ENCODE data around the gene SPDYE3. TPM values are rescaled to one million over a fixed set of nuclear protein-coding genes. Genes with fewer than 3 reads are reported as not detected.
"Not testable (repeated sequence)": the region's sequence is repeated elsewhere in the genome, so short reads cannot be mapped to it uniquely, and the experiment has no call there.

Gene SPDYE3
- polyA plus RNA-seq, 2 of the 4 experiments (the other 2 are of a cell fraction): 0.04 TPM

DNA sequence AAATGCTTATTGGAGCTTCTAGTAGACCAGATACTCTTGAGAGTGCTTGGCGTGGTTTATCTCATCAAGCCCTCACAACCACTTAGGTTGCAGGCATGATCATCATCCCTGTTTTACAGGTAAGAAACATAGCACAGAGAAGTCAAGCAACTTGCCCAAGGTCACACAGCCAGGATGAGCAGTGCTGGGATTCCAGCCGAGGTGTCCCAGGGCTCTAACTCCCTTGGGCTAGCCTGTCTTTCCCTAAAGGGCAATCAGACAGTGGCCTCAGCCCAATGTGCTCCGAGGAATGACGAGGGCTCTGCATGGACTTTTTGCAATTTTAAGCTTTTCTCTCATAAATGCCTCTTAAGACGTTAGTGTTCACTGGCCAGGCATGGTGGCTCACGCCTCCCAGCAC lies 39.9 kb upstream of the SPDYE3 start:
- FAIRE-seq: no peak
- H3K9me3 ChIP-seq: no peaks in the 10 kb centered on the region
- peaks cover 58% of the 10 kb centered on the region for H3K4me1 ChIP-seq
- no peak overlapping the region for H3K4me2 ChIP-seq
- ATAC-seq: no peak
- no peak overlapping the region for H3K4me3 ChIP-seq
- TF ChIP-seq ZFP36 (IDR thresholded peaks at IDR 0.05; ENCODE audit: borderline replicate concordance, partially characterized antibody) (peak; percentile 64), KDM1A (IDR thresholded peaks at IDR 0.05; ENCODE audit: low read depth) (peak; percentile 88)
- TF ChIP-seq, protein P1, sequence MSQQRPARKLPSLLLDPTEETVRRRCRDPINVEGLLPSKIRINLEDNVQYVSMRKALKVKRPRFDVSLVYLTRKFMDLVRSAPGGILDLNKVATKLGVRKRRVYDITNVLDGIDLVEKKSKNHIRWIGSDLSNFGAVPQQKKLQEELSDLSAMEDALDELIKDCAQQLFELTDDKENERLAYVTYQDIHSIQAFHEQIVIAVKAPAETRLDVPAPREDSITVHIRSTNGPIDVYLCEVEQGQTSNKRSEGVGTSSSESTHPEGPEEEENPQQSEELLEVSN (IDR thresholded peaks at IDR 0.05; ENCODE audit: borderline replicate concordance, low read depth): no peak
- POLR2A ChIA-PET: no interaction called here
- no peak for DNase-seq (ENCODE audit: low read depth in 1 of 2, low spot score in 1 of 2)
- CTCF ChIA-PET: no interaction called here
- peak overlapping the region in 1 of 2 experiments; percentile 77; a peak in 3 of 6 replicates for H3K27ac ChIP-seq
- WGBS (ENCODE audit: missing lambda C conversion rate): 92% methylated on average over 6 of the region's 6 CpGs

DNA sequence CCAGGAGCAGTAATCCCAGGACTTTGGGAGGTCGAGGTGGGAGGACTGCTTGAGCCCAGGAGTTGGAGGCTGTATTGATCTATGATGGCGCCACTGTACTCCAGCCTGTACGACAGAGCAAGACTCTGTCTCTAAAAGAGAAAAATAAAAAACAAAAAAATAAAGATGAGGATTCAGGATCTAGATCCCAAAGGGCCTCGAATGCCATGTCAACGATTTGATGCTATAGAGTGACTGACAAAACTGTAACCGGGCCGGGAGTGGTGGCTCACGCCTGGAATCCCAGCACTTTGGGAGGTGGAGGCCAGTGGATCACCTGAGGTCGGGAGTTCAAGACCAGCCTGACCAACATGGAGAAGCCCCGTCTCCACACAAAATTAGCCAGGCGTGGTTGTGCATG lies 38.6 kb upstream of the SPDYE3 start:
- POLR2A ChIA-PET; H3K4me3 ChIP-seq; CTCF ChIA-PET; H3K9me3 ChIP-seq; FAIRE-seq; ATAC-seq; DNase-seq (ENCODE audit: low read depth in 1 of 2, low spot score in 1 of 2): not testable (repeated sequence)
- Histone ChIP-seq H3K4me1 (peaks cover 60% of the 10 kb centered on the region), H3K27ac (peak overlapping the region; percentile 87 to 91), H3K4me2 (peak overlapping the region; percentile 99)
- 79% methylated on average over 9 of the region's 11 CpGs for WGBS (ENCODE audit: missing lambda C conversion rate)

DNA sequence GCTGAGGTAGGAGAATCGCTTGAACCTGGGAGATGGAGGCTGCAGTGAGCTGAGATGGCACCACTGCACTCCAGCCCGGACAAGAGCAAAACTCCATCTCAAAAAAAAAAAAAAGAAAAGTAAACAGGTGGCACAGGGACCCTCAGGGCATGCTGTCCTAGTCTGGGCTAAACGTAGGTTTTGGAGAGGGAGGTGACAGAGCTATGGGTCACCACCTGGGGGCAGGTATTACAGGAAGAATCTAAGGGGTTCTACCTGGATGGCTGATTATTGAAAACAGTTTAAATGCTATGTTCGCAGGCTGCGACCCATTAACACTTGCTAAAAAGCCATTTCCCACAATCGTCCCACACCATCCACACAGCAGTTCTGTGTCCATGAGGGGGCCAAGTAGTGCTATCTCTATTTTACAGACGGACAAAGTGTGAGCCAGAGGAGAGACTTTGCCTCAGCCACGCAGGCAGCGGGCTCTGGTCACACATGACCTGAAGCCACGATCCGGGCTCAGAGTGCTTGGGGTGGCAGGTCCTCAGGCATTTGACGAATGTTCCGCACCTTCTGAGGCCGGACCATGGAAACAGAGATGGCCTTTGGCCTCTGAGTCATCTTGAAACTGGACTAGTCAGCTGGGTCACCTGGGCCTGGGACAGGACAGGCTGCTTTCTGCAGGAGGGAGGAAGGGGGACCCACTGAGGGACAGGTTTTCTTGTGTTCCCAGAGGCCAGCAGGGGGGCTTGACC lies 38.0 kb upstream of the SPDYE3 start:
- Histone ChIP-seq H3K4me1 (peaks cover 54% of the 10 kb centered on the region), H3K27ac (peak overlapping the region; percentile 87 to 91), H3K4me2 (peak overlapping the region; percentile 99), H3K4me3 (peak overlapping the region; percentile 90)
- H3K9me3 ChIP-seq; CTCF ChIA-PET; POLR2A ChIA-PET; FAIRE-seq; TF ChIP-seq FOSL2 (IDR thresholded peaks at IDR 0.05): not testable (repeated sequence)
- 24% methylated on average over 14 of the region's 14 CpGs for WGBS (ENCODE audit: missing lambda C conversion rate)
- ATAC-seq: peak; percentile 44 to 53; a peak in 5 of 6 replicates
- DNase-seq (ENCODE audit: low read depth in 1 of 2, low spot score in 1 of 2): peak in 1 of 2 experiments; percentile 71
- TF ChIP-seq FOSL2 (CRISPR knock-in tag; IDR thresholded peaks at IDR 0.05): peak; percentile 64
- TF ChIP-seq, protein P2, sequence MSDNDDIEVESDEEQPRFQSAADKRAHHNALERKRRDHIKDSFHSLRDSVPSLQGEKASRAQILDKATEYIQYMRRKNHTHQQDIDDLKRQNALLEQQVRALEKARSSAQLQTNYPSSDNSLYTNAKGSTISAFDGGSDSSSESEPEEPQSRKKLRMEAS (IDR thresholded peaks at IDR 0.05): 0 out of 2 replicates have a peak, but pooled peaks have one; percentile 33

DNA sequence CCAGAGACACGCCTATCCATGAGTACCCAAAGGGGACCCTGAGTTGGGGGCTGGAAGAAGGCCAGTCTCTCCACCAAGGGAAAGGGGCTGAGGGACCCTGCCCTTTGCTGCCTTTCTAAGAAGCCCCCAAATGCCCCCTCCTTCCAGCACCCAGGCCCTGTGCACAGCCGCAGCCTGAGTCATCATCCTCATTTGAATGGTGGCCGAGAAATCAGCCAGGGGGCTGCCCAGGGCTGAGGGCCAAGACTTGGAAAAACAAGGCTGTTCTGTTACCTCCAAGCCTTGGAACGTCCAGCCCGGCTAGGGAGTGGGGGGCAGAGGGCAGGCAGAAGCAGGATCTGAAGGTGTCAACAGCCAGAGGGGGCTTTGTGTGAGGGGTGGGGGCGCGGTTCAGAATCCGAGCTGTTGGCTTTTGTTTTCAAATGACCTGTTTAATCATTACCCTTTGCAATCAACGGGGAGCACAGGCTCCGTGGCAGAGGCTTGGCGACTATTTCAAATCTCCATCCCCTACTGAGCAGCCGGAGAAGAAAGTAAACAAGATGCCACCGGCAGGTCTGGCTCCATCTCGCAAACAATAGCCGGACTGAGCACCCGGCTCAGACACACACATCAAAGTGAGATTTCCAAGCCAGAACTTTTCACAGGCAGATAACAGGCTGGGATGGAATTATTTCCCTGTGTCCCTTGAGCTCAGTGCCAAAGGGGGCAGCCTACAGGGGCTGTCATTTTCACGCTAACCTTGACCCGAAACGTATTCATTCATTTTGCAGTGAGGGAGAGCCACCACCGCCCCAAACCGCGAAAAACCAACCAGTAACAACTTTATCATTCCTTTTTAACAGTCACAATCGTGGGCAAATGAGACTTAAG lies 37.2 kb upstream of the SPDYE3 start:
- CTCF ChIA-PET; H3K9me3 ChIP-seq; FAIRE-seq; TF ChIP-seq FOSL2 (IDR thresholded peaks at IDR 0.05): not testable (repeated sequence)
- peak; percentile 13; the same call in 1 of the 2 replicates for TF ChIP-seq FOSL2 (CRISPR knock-in tag; IDR thresholded peaks at IDR 0.05)
- TF ChIP-seq JUN (IDR thresholded peaks at IDR 0.05): 0 out of 5 replicates have a peak, but pooled peaks of 1 of the 2 experiments have one; percentile 14
- peak in 1 of 2 experiments; percentile 45 for DNase-seq (ENCODE audit: low read depth in 1 of 2, low spot score in 1 of 2)
- POLR2A ChIA-PET: interaction anchor here (0.5 kb wide), 1 partner anchor 158 kb away, joined by 3 read pairs; no protein-coding TSS in a partner anchor
- Histone ChIP-seq H3K4me1 (peaks cover 46% of the 10 kb centered on the region), H3K4me2 (peak overlapping the region; percentile 99), H3K4me3 (peak overlapping the region; percentile 90), H3K27ac (peak overlapping the region; percentile 87 to 98)
- WGBS (ENCODE audit: missing lambda C conversion rate): 2% methylated on average over 14 of the region's 23 CpGs
- peak; percentile 51 to 68 for ATAC-seq

DNA sequence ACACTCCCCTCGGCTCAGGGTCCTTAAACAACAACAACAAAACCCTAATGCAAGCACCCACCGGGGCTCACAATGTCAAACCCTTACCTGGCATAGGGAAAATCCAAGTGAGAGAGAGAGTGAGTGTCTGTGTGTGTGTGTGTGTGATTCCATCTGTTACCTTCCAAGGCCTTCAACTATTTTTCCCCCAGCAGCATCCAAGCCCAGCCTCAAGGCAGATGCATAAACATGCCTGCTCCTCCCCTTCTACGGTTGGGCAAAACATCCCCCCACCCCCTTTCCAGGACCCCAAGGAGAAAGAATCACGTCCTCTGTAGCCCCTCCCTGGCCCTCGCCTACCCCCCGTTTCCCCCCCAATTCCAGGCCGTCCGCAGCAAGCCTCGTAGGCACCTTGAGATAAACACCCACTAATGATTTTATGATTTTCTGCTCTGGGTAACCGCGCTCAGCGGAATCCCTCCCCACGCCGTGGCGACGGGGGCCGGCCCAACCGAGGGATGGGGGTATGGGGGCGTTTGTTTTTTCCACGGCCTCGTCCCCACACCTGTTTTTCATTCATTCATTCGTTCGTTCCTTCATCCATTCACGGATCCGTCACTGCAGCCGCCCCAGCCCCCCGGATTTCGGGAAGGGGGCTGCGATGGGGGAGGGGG lies 36.4 kb upstream of the SPDYE3 start:
- H3K9me3 ChIP-seq, FAIRE-seq, CTCF ChIA-PET, POLR2A ChIA-PET: not testable (repeated sequence)
- ATAC-seq (peak; percentile 41 to 44; a peak in 5 of 6 replicates), DNase-seq (ENCODE audit: low read depth in 1 of 2, low spot score in 1 of 2) (peak in 1 of 2 experiments; percentile 42)
- Histone ChIP-seq H3K27ac (peak overlapping the region; percentile 87 to 98), H3K4me1 (peaks cover 38% of the 10 kb centered on the region), H3K4me3 (peak overlapping the region; percentile 90), H3K4me2 (peak overlapping the region; percentile 99)
- TF ChIP-seq, protein P2 (IDR thresholded peaks at IDR 0.05): 0 out of 2 replicates have a peak, but pooled peaks have one; percentile 8
- WGBS (ENCODE audit: missing lambda C conversion rate): 1% methylated on average over 16 of the region's 29 CpGs

Data from A549 (cell line).